H9 (cell line): ENCODE measurements around the gene NEK8. TPM values are rescaled to one million over a fixed set of nuclear protein-coding genes. Genes with fewer than 3 reads are reported as not detected.

Experiments used
- DNase-seq: peaks from one replicate; pipeline ENCODE4 v3.0.0-alpha.2; 2017
- H2AFZ ChIP-seq: one replicate; pipeline ENCODE4 v1.6.1; 2013; ENCODE audit warnings: mild to moderate bottlenecking, low read length, control low read depth, moderate library complexity
- H2AK5ac ChIP-seq: 2 replicates; pipeline ENCODE4 v1.6.1; 2013; ENCODE audit warnings: low read length, control low read depth, mixed read lengths; ENCODE audit not compliant: insufficient read length
- H2BK120ac ChIP-seq: one replicate; pipeline ENCODE4 v1.6.1; 2013; ENCODE audit warnings: low read depth, mild to moderate bottlenecking, low read length, control low read depth, inconsistent platforms; ENCODE audit not compliant: poor library complexity, severe bottlenecking
- H2BK12ac ChIP-seq: 2 replicates; pipeline ENCODE4 v1.6.1; 2013; ENCODE audit warnings: low read length, control low read depth, mixed read lengths, low read depth; ENCODE audit not compliant: insufficient read length
- H2BK15ac ChIP-seq: 2 replicates; pipeline ENCODE4 v1.6.1; 2013; ENCODE audit warnings: low read depth, low read length, control low read depth
- H2BK20ac ChIP-seq: one replicate; pipeline ENCODE4 v1.6.1; 2013; ENCODE audit warnings: low read depth, mild to moderate bottlenecking, low read length, control low read depth, inconsistent platforms; ENCODE audit not compliant: poor library complexity, severe bottlenecking
- H2BK5ac ChIP-seq: 2 replicates; pipeline ENCODE4 v1.6.1; 2013; ENCODE audit warnings: low read length, control low read depth, mixed read lengths; ENCODE audit not compliant: insufficient read length
- H3K14ac ChIP-seq: 2 replicates; pipeline ENCODE4 v1.6.1; 2013; ENCODE audit warnings: low read length, control low read depth; ENCODE audit not compliant: insufficient read depth
- H3K18ac ChIP-seq: 2 replicates; pipeline ENCODE4 v1.6.1; 2013; ENCODE audit warnings: low read depth, mild to moderate bottlenecking, mixed read lengths, low read length, control low read depth; ENCODE audit not compliant: insufficient read length
- H3K23ac ChIP-seq: 2 replicates; pipeline ENCODE4 v1.6.1; 2013; ENCODE audit warnings: low read length, control low read depth, mixed read lengths, low read depth; ENCODE audit not compliant: insufficient read length
- H3K23me2 ChIP-seq: 2 replicates; pipeline ENCODE4 v1.6.1; 2013; ENCODE audit warnings: low read depth, mild to moderate bottlenecking, mixed read lengths, low read length, control low read depth; ENCODE audit not compliant: insufficient read length, poor library complexity, severe bottlenecking
- H3K27ac ChIP-seq: 2 replicates; pipeline ENCODE4 v1.5.1; 2013; ENCODE audit warnings: low read length, control low read depth, mixed read lengths, low read depth; ENCODE audit not compliant: insufficient read length
- H3K27me3 ChIP-seq: 2 replicates; pipeline ENCODE4 v1.6.1; 2013; ENCODE audit warnings: low read length, control low read depth, inconsistent platforms; ENCODE audit not compliant: insufficient read depth
- H3K4ac ChIP-seq: 2 replicates; pipeline ENCODE4 v1.6.1; 2013; ENCODE audit warnings: low read depth, mild to moderate bottlenecking, control low read depth, inconsistent platforms, low read length, moderate library complexity
- H3K4me1 ChIP-seq: 2 replicates; pipeline ENCODE4 v1.6.1; 2013; ENCODE audit warnings: low read length, control low read depth, inconsistent platforms; ENCODE audit not compliant: insufficient read depth
- H3K4me2 ChIP-seq: 2 replicates; pipeline ENCODE4 v1.6.1; 2013; ENCODE audit warnings: low read length, control low read depth, mixed read lengths; ENCODE audit not compliant: insufficient read length, insufficient read depth
- H3K56ac ChIP-seq: 2 replicates; pipeline ENCODE4 v1.6.1; 2013; ENCODE audit warnings: low read depth, mild to moderate bottlenecking, mixed read lengths, low read length, control low read depth; ENCODE audit not compliant: insufficient read length
- H3K79me1 ChIP-seq: 2 replicates; pipeline ENCODE4 v1.6.1; 2013; ENCODE audit warnings: low read depth, mild to moderate bottlenecking, moderate library complexity, low read length, control low read depth, inconsistent platforms; ENCODE audit not compliant: insufficient read depth, poor library complexity, severe bottlenecking
- H3K79me2 ChIP-seq: 2 replicates; pipeline ENCODE4 v1.6.1; 2013; ENCODE audit warnings: low read length, control low read depth, inconsistent platforms; ENCODE audit not compliant: insufficient read depth
- H3K9ac ChIP-seq: 2 replicates; pipeline ENCODE4 v1.6.1; 2013; ENCODE audit warnings: low read length, control low read depth, mixed read lengths; ENCODE audit not compliant: insufficient read length; ENCODE audit errors: extremely low read depth
- H3K9me3 ChIP-seq: one replicate; pipeline ENCODE4 v1.6.1; 2013; ENCODE audit warnings: low read depth, low read length, inconsistent platforms; ENCODE audit not compliant: control insufficient read depth
- H3T11ph ChIP-seq: one replicate; pipeline ENCODE4 v1.6.1; 2013; ENCODE audit warnings: mild to moderate bottlenecking, low read length, control low read depth, inconsistent platforms
- H4K20me1 ChIP-seq: one replicate; pipeline ENCODE4 v1.6.1; 2013; ENCODE audit not compliant: control insufficient read depth, insufficient read length, insufficient read depth
- H4K5ac ChIP-seq: 2 replicates; pipeline ENCODE4 v1.6.1; 2013; ENCODE audit warnings: low read depth, mild to moderate bottlenecking, mixed read lengths, low read length, control low read depth; ENCODE audit not compliant: insufficient read length
- H4K8ac ChIP-seq: replicated peaks from 2 replicates; pipeline ENCODE4 v1.6.1; 2013; ENCODE audit warnings: low read length, control low read depth, mixed read lengths, low read depth; ENCODE audit not compliant: insufficient read length
- H4K91ac ChIP-seq: 2 replicates; pipeline ENCODE4 v1.6.1; 2013; ENCODE audit warnings: low read depth, mild to moderate bottlenecking, moderate library complexity, mixed read lengths, low read length, control low read depth; ENCODE audit not compliant: insufficient read length
- H3K27ac Mint-ChIP-seq, 3 experiments: 2 replicates in 2 of 3; 3 replicates in 1 of 3; pipeline ENCODE4 v1.8.0; 2020 to 2021; ENCODE audit warnings: mixed read lengths in 3 of 3, mild to moderate bottlenecking in 1 of 3, moderate library complexity in 1 of 3
- H3K27me3 Mint-ChIP-seq: 2 replicates; pipeline ENCODE4 v1.8.0; 2021; ENCODE audit warnings: low read depth, mild to moderate bottlenecking, moderate library complexity, mixed read lengths
- H3K36me3 Mint-ChIP-seq, 3 experiments: 2 replicates in 2 of 3; 3 replicates in 1 of 3; pipeline ENCODE4 v1.8.0; 2020 to 2021; ENCODE audit warnings: low read depth in 3 of 3, mixed read lengths in 3 of 3; ENCODE audit not compliant: insufficient read depth in 1 of 3
- H3K4me1 Mint-ChIP-seq, 2 experiments: 2 replicates each; pipeline ENCODE4 v1.8.0; 2020; ENCODE audit warnings: mixed read lengths in 2 of 2
- H3K4me3 Mint-ChIP-seq, 2 experiments: 2 replicates in 1 of 2; 3 replicates in 1 of 2; pipeline ENCODE4 v1.8.0; 2020 to 2021; ENCODE audit warnings: mild to moderate bottlenecking in 2 of 2, mixed read lengths in 2 of 2, moderate library complexity in 1 of 2
- H3K9me3 Mint-ChIP-seq, 2 experiments: 2 replicates in 1 of 2; 3 replicates in 1 of 2; pipeline ENCODE4 v1.8.0; 2020; ENCODE audit warnings: mild to moderate bottlenecking in 2 of 2, mixed read lengths in 2 of 2, moderate library complexity in 1 of 2
- WGBS: extraction: QIAGEN DNeasy Blood & Tissue Kit; methylation state at CpG from one replicate; pipeline ENCODE4 v1.1.7; 2013; ENCODE audit warnings: missing lambda C conversion rate, low lambda C conversion rate, mixed read lengths; ENCODE audit not compliant: insufficient read length; ENCODE audit errors: extremely low coverage; 5-methylcytosine and 5-hydroxymethylcytosine counted together
- total RNA-seq: library from RNA; stranded (reverse); gene quantifications from 2 replicates; pipeline ENCODE4 v1.2.1, GENCODE V29; 2021
- TF ChIP-seq, protein P1 (sequence below): fragments of 200-600 bp; sonication (generic); conservative IDR thresholded peaks from 3 replicates; pipeline ENCODE4 v1.8.0; 2021; ENCODE audit warnings: antibody characterized with exemption, mild to moderate bottlenecking

The NEK8 gene
- total RNA-seq, 1 experiment from 2014 or later: 18.8 TPM

DNA sequence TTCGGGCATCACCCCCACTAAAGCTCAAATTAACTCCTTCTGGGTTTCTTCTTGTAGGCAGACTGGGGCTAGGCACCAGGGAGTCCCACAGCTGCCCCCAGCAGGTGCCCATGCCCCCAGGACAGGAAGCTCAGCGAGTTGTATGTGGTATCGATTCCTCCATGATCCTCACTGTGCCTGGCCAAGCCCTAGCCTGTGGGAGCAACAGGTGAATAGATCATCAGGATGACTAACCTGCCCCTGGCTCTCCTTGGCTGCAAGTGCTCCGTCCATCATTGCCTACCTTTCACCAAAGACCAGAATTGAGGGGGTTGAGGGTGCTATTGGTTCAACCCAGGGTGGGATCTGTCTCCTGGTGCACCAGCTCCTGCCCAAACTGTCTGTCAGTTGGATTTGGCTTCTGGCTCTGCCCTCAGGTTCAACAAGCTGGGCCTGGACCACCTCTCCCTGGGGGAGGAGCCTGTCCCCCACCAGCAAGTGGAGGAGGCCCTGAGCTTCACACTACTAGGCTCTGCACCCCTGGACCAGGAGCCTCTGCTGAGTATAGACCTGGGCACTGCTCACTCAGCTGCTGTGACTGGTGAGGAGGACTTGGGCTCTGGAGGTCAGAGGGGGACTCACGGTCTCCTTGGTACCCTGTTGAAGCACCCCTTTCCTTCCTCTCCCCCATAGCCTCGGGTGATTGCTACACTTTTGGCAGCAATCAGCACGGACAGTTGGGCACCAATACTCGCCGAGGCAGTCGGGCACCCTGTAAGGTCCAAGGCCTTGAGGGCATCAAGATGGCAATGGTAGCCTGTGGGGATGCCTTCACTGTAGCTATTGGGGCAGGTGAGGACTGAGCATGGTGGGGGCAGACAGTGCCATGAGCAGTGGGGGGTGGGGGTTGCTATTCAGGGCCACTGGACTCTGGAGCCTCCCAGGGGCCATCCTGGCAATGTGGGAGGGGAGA, 12.1 kb downstream of the NEK8 start:
- H3K9ac ChIP-seq: no peak overlapping the region
- TF ChIP-seq, protein P1, sequence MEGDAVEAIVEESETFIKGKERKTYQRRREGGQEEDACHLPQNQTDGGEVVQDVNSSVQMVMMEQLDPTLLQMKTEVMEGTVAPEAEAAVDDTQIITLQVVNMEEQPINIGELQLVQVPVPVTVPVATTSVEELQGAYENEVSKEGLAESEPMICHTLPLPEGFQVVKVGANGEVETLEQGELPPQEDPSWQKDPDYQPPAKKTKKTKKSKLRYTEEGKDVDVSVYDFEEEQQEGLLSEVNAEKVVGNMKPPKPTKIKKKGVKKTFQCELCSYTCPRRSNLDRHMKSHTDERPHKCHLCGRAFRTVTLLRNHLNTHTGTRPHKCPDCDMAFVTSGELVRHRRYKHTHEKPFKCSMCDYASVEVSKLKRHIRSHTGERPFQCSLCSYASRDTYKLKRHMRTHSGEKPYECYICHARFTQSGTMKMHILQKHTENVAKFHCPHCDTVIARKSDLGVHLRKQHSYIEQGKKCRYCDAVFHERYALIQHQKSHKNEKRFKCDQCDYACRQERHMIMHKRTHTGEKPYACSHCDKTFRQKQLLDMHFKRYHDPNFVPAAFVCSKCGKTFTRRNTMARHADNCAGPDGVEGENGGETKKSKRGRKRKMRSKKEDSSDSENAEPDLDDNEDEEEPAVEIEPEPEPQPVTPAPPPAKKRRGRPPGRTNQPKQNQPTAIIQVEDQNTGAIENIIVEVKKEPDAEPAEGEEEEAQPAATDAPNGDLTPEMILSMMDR: no peak
- no peak overlapping the region for H3K14ac ChIP-seq
- Mint-ChIP-seq H3K4me1 (peaks cover 3 to 6% of the 10 kb centered on the region in 2 experiments; a peak in 3 of 4 replicates), H3K27ac (peak overlapping the region in 1 of 3 experiments; percentile 68; a peak in 1 of 7 replicates), H3K36me3 (peaks cover 13 to 46% (median 28%) of the 10 kb centered on the region in 3 experiments; a peak in 6 of 7 replicates), H3K9me3 (no peaks in the 10 kb centered on the region), H3K27me3 (no peaks in the 10 kb centered on the region), H3K4me3 (no peak overlapping the region; a peak in 1 of 5 replicates)
- H3K79me2 ChIP-seq: peaks cover 10% of the 10 kb centered on the region; the same call in 1 of the 2 replicates
- H2BK12ac ChIP-seq: no peak overlapping the region
- WGBS: no CpG with 5 or more reads among the region's 10 CpGs
- DNase-seq: no peak
- H4K8ac ChIP-seq: no peak overlapping the region
- no peak overlapping the region for H2BK120ac ChIP-seq
- H2BK5ac ChIP-seq: no peak overlapping the region
- H3K23ac ChIP-seq: no peak overlapping the region
- H3K4me1 ChIP-seq: no peaks in the 10 kb centered on the region
- no peak overlapping the region for H2AFZ ChIP-seq
- H3K4ac ChIP-seq: no peak overlapping the region
- H4K20me1 ChIP-seq: no peaks in the 10 kb centered on the region
- no peaks in the 10 kb centered on the region for H3K9me3 ChIP-seq
- no peak overlapping the region for H3K4me2 ChIP-seq
- no peak overlapping the region for H2BK20ac ChIP-seq
- no peak overlapping the region for H2AK5ac ChIP-seq
- no peaks in the 10 kb centered on the region for H3K79me1 ChIP-seq
- H3K27ac ChIP-seq: no peak overlapping the region
- peaks cover 15% of the 10 kb centered on the region for H3K23me2 ChIP-seq
- H2BK15ac ChIP-seq: no peak overlapping the region
- H3K18ac ChIP-seq: no peak overlapping the region
- no peaks in the 10 kb centered on the region for H3K27me3 ChIP-seq
- no peak overlapping the region for H4K91ac ChIP-seq
- no peak overlapping the region for H3K56ac ChIP-seq
- H4K5ac ChIP-seq: no peak overlapping the region
- H3T11ph ChIP-seq: no peak overlapping the region
